GM21717 (cell line): ENCODE data around the gene INPP4B.
"Not testable (repeated sequence)": the region's sequence is repeated elsewhere in the genome, so short reads cannot be mapped to it uniquely, and the experiment has no call there.

Experiments used
- ATAC-seq: cut with Tn5 transposase; IDR thresholded peaks from one replicate; pipeline ENCODE4 v1.9.1; 2021; ENCODE audit warnings: mild to moderate bottlenecking, moderate library complexity; ENCODE audit not compliant: unreplicated experiment

INPP4B gene

GRCh38 chr4:142110136-142110535 is 736.0 kb downstream of the INPP4B start:
- no peak for ATAC-seq

GRCh38 chr4:142104041-142104440 is 742.1 kb downstream of the INPP4B start:
- ATAC-seq, result no peak

- ATAC-seq, result no peak
These were observed 744.7 kb downstream of the INPP4B start for GRCh38 chr4:142101401-142101800.

DNA sequence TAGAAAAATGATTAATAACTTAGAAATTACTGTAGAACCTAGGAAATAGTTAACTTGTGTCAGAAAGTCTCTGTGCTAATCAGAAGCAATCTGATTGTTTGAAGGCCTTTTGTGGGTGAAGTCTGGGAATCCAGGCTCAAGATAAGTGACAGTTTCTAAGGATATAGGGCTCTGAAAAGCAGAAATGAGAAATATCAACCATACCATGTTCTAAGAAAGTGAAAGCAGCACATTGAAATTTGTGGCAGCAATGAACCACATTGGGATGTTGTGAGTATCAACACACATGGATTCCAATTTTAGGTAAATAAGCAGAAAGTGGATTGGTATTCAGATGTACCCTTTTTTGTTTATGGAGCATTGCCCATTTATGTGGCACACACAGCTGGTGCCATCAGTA is 745.2 kb downstream of the INPP4B start:
- ATAC-seq, result no peak

DNA sequence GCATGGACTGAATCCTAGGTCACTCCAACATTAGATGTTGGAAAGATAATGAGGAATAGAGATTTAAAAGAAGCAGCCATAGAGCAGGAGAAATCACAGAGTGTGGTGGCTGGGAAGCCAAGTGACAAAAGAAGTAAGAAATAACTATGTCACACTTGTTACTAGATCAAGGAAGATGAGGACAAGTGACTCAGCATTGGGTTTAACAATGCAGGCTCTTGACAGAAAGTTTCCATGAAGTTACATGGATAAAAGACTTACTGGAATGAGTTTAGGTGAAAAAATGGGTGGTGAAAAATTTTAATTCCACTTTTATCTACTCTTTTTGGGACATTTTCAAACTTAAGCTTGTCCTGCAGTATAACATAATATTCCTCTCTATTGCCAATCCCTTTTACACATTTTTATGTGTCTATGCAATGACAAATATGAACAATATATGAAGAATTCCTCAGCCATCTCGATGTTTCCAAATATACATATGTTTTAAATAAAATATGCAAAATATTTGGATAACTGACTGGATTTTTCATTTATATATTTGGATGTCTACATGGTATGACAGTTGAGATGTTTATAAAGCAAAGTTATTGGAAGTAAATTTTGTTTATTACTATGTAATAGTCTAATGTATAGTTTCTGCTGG is 747.1 kb downstream of the INPP4B start:
- no peak for ATAC-seq

DNA sequence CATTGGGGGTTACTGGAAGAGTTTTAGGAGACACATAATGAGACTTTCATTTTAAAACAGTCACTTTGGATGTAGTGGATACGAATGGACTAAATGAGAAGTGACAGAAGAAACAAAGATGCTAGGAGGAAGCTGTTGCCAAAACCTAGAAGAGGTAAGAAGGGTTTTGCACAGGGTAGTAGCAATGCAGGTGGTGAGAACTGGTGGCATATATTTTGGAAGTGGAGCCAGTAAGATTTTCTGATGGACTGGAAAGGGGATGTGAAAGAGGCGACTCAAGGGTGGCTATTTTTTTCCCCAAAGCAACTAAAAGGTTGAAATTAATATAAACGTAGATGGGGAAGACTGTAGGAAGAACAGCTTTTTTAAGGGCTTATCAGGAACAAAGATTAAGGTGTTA is 747.7 kb downstream of the INPP4B start:
- ATAC-seq, result no peak

DNA sequence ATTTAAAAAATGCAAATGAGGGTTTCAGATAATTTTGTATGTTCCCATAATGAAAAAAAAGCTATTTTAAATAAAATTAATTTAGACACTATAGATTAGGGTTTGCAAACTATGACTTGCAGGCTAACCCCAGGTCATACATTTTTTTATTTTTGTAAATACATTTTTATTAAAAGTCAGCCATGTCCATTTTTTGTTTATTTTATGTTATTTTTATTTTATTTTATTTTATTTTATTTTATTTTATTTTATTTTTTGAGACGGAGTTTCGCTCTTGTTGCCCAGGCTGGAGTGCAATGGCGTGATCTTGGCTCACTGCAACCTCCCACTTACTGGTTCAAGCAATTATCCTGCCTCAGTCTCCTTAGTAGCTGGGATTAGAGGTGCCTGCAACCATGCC is 749.1 kb downstream of the INPP4B start:
- no peak for ATAC-seq

DNA sequence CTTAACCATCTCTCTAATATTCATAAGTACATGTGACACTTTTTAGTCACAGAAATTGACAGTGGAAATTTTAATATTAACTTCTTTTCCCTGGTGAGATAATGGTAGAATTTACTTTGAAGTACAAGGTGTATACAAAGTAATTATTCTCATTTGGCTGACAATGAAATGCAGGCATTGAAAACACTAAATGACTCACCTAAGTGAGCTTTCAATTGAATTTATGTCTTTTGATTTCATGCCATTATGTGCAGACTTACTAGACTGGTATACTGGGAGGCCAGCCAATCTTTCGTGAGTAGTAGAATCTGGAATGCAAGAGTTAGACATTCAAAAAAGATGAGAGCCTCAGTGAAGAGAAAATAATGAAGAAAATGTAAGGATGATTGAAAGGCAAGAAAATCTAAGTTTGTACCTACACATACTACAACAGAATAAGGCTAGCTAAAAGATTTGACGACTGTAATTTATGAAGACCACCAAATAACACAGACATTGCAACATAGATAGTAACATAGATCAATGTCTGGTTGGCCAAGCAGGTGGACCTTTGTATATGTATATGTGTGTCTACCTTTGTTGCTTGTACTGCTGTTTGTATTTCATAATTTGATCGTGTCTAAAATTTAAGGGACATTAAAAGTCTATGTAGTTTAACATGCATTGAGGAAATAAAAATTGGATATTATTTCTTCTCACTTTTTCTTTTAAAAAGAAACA is 750.1 kb downstream of the INPP4B start:
- no peak for ATAC-seq

DNA sequence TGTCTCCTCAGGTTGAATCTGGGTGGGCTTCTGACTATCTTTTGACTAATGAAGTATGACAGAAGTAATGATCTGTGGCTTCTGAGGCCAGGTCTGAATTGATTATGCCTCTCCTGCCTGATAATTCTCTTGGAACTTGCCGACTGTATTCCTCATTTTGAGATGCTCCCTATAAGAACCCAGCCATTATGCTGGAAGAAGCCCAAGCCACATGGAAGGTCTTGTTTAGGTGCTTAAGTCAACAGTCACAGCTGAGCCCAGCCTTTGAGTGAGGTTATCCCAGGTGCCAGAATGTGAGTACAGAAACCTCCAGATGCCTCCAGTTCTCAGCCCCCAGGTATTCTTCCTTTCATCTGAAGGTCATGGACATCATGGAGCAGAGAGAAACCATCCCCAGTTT is 753.2 kb downstream of the INPP4B start:
- ATAC-seq, result no peak

- ATAC-seq, result no peak
These were observed 754.4 kb downstream of the INPP4B start for GRCh38 chr4:142091691-142092182.

GRCh38 chr4:142091085-142091513 is 755.0 kb downstream of the INPP4B start:
- no peak for ATAC-seq

- ATAC-seq, result no peak
These were observed 757.2 kb downstream of the INPP4B start for GRCh38 chr4:142088906-142089305.

- ATAC-seq, result no peak
These were observed 760.4 kb downstream of the INPP4B start for GRCh38 chr4:142085513-142086292.

GRCh38 chr4:142083264-142083663 is 762.8 kb downstream of the INPP4B start:
- ATAC-seq, result no peak

- no peak for ATAC-seq
These were observed 765.1 kb downstream of the INPP4B start for GRCh38 chr4:142081025-142081424.

GRCh38 chr4:142079959-142080358 is 766.1 kb downstream of the INPP4B start:
- no peak for ATAC-seq

DNA sequence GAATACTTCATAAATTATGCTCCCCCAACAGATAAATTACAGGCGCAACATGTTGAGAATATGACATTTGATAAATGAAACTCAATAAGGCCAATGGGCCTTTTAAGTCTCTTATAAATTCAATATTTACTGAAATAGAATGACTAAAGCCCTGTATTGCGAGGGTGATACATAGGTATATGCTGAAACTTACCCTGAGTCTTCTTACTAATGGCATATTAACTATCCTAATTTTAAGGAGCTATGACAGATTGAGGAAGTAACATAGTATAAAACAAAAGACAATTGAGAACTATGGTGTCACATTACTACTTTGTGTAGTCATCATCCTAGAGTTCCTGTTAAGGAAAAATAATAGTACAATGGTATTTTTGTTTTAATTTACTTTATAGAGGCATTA is 769.1 kb downstream of the INPP4B start:
- no peak for ATAC-seq

GRCh38 chr4:142068304-142068703 is 777.8 kb downstream of the INPP4B start:
- ATAC-seq, result not testable (repeated sequence)

DNA sequence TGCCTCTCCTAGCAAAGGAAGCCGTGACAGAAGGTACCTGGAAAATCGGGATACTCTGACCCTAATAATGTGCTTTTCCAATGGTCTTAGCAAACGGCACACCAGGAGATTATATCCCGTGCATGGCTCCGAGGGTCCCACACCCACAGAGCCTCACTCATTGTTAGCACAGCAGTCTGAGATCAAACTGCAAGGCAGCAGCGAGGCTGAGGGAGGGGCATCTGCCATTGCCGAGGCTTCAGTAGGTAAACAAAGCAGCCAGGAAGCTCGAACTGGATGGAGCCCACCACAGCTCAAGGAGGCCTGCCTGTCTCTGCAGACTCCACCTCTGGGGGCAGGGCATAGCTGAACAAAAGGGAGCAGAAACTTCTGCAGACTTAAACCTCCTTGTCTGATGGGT is 779.5 kb downstream of the INPP4B start:
- not testable (repeated sequence) for ATAC-seq

DNA sequence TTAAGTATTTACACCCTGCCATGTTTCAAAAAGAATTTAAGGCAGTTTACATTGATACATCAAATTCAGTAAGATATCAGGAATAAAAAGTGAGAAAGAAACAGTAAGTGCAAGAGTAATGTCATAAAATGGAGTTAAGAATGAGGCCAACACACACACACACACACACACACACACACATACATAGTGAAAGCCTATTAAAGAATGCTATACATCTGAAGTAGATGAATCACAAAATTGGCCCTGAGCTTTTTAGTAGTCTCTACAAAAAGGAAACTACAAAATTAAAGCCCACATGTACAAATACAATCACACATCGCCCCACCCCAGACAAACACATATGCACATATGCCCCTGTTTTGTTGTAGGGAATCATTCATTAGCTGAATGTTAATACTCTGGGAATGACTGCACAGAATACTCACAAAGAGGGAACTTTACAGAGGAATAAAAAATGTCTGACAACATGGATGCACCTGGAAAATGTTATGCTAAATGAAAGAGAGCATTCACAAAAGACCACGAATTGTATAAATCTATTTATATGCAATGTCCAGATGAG is 780.9 kb downstream of the INPP4B start:
- ATAC-seq, result no peak

DNA sequence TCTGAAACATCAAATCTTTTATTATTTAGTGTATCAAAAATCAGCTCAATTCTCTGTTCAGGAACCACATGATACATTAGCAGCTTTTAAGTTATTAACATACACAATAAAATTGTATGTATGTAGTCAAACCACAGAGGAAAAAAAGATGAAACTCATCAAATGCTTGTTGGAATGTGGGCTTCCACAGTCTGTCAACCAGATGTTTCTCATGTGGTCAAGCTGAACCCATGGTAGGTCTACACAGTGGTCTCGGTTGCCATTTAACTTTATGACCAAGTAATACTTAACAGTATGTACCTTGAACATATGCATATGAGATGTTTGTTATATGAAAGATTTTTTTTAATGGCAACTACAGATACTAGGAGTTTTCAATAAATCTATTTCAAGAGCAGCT is 781.9 kb downstream of the INPP4B start:
- ATAC-seq, result no peak
